GM20000 (cell line): ENCODE results near the gene CSTA.

Source experiments
- DNase-seq: peaks from one replicate; pipeline ENCODE4 v3.0.0; 2012; ENCODE audit warnings: low spot score
- CTCF ChIP-seq: IDR thresholded peaks from 2 replicates; pipeline ENCODE4 v1.5.1; 2012; ENCODE audit warnings: mild to moderate bottlenecking, control low read depth; ENCODE audit errors: extremely low read depth, missing control alignments

CSTA gene

GRCh38 chr3:122310361-122310760, 14.7 kb upstream of the CSTA start:
- TF ChIP-seq CTCF = no peak

GRCh38 chr3:122312826-122313225, 12.2 kb upstream of the CSTA start:
- no peak for TF ChIP-seq CTCF
- no peak for DNase-seq

More at GRCh38 chr3:122310361-122310760, 14.7 kb upstream of the CSTA start:
- no peak for DNase-seq

GRCh38 chr3:122313281-122313680, 11.8 kb upstream of the CSTA start:
- no peak for TF ChIP-seq CTCF
- no peak for DNase-seq

- DNase-seq = no peak
- TF ChIP-seq CTCF = no peak
Measured at GRCh38 chr3:122314228-122314876, 10.7 kb upstream of the CSTA start.

GRCh38 chr3:122315619-122316018, 9.4 kb upstream of the CSTA start:
- DNase-seq = no peak
- TF ChIP-seq CTCF = no peak

GRCh38 chr3:122316368-122316767, 8.7 kb upstream of the CSTA start:
- DNase-seq = no peak
- no peak for TF ChIP-seq CTCF

GRCh38 chr3:122318620-122319019, 6.4 kb upstream of the CSTA start:
- no peak for TF ChIP-seq CTCF
- DNase-seq = no peak
